Cardiac muscle cell (in vitro differentiated cells and primary cell): ENCODE results near the gene LILRB3. TPM values are rescaled to one million over a fixed set of nuclear protein-coding genes. Genes with fewer than 3 reads are reported as not detected.
"Not testable (repeated sequence)": the region's sequence is repeated elsewhere in the genome, so short reads cannot be mapped to it uniquely, and the experiment has no call there.

ENCODE experiments used
- DNase-seq, 2 donors: peaks; one replicate each; pipeline versions ENCODE4 v3.0.0 to v3.0.0-alpha.2; 2010 to 2017; ENCODE audit warnings: low read depth in 1 of 2, low spot score in 1 of 2
- H3K27ac ChIP-seq: fragments of 200-600 bp; sonication (generic); 2 replicates; pipeline ENCODE4 v1.5.1; 2016
- H3K27me3 ChIP-seq: fragments of 200-600 bp; sonication (generic); 2 replicates; pipeline ENCODE4 v1.6.0; 2016; ENCODE audit warnings: control low read depth
- H3K36me3 ChIP-seq: fragments of 200-600 bp; sonication (generic); 2 replicates; pipeline ENCODE4 v1.5.1; 2016; ENCODE audit warnings: control low read depth
- H3K4me1 ChIP-seq: fragments of 200-600 bp; sonication (generic); 2 replicates; pipeline ENCODE4 v1.8.1; 2017; ENCODE audit warnings: low read depth, mild to moderate bottlenecking, mixed run types
- H3K4me3 ChIP-seq: fragments of 200-600 bp; sonication (generic); 2 replicates; pipeline ENCODE4 v1.5.1; 2016; ENCODE audit warnings: mild to moderate bottlenecking
- H3K9me3 ChIP-seq: fragments of 200-600 bp; sonication (generic); 2 replicates; pipeline ENCODE4 v1.5.1; 2017; ENCODE audit warnings: low read depth, mild to moderate bottlenecking, control low read depth
- polyA plus RNA-seq: library from polyadenylated mRNA; unstranded; fragments of >200 nt; fragmentation: Nextera tagmentation; extraction: Ambion mirVana; gene quantifications from 2 replicates; pipeline ENCODE4 v1.2.1, GENCODE V29; 2016
- total RNA-seq: library from RNA; depleted of rRNA; stranded (reverse); fragments of >200 nt; gene quantifications from 2 replicates; pipeline ENCODE4 v1.2.3, GENCODE V29; 2016
- TF ChIP-seq, protein P1 (sequence below): IDR thresholded peaks from 2 replicates; pipeline ENCODE4 v1.5.1; 2012; ENCODE audit warnings: low read depth, mild to moderate bottlenecking, low read length

The LILRB3 gene
- total RNA-seq (0.27 and 0.49 TPM in 2 replicates), polyA plus RNA-seq (0.84 and 0.98 TPM in 2 replicates)

GRCh38 chr19:54222474-54223276, at the start of gene LILRB3:
Gene LILRB3, minus strand, starts transcription at chr19:54223007. Its CDS starts 31 bp downstream, at chr19:54222976.
- not testable (repeated sequence) for H3K4me1 ChIP-seq, H3K9me3 ChIP-seq, H3K4me3 ChIP-seq, DNase-seq, H3K36me3 ChIP-seq, H3K27me3 ChIP-seq, H3K27ac ChIP-seq

GRCh38 chr19:54272181-54272580, 49.4 kb upstream of the LILRB3 start:
- peaks cover 15% of the 10 kb centered on the region for H3K27me3 ChIP-seq
- not testable (repeated sequence) for H3K4me3 ChIP-seq, H3K27ac ChIP-seq, H3K9me3 ChIP-seq, H3K4me1 ChIP-seq, H3K36me3 ChIP-seq, DNase-seq

- H3K36me3 ChIP-seq, H3K9me3 ChIP-seq, H3K4me1 ChIP-seq, H3K27ac ChIP-seq, DNase-seq, H3K4me3 ChIP-seq: not testable (repeated sequence)
- H3K27me3 ChIP-seq, result peaks cover 15% of the 10 kb centered on the region
Observed at GRCh38 chr19:54271587-54271986, 48.8 kb upstream of the LILRB3 start.

DNA sequence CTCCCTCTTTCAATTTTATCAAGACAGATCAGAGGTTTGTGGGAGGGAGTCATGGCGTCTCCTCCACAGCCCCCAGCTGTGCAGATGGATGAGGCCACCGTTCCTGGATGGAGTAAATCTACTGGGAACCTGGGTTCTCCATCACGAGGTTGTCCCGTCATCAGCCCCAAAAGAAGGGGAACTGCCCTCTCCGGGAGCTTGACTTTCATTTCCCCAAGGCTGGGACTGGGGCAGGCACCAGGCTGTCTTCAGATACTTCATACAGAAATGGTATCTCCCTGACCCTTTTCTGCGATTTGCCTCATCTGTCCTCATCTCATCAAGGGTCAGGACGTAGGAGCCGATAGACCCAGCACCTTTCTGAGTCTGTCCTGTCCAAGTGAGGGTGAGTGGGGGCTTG, 48.3 kb upstream of the LILRB3 start:
- Histone ChIP-seq H3K9me3 (no peaks in the 10 kb centered on the region), H3K27me3 (peaks cover 15% of the 10 kb centered on the region), H3K36me3 (no peaks in the 10 kb centered on the region), H3K27ac (no peak overlapping the region), H3K4me3 (no peak overlapping the region), H3K4me1 (no peaks in the 10 kb centered on the region)
- DNase-seq, result no peak
- TF ChIP-seq, protein P1, sequence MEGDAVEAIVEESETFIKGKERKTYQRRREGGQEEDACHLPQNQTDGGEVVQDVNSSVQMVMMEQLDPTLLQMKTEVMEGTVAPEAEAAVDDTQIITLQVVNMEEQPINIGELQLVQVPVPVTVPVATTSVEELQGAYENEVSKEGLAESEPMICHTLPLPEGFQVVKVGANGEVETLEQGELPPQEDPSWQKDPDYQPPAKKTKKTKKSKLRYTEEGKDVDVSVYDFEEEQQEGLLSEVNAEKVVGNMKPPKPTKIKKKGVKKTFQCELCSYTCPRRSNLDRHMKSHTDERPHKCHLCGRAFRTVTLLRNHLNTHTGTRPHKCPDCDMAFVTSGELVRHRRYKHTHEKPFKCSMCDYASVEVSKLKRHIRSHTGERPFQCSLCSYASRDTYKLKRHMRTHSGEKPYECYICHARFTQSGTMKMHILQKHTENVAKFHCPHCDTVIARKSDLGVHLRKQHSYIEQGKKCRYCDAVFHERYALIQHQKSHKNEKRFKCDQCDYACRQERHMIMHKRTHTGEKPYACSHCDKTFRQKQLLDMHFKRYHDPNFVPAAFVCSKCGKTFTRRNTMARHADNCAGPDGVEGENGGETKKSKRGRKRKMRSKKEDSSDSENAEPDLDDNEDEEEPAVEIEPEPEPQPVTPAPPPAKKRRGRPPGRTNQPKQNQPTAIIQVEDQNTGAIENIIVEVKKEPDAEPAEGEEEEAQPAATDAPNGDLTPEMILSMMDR, result no peak

DNA sequence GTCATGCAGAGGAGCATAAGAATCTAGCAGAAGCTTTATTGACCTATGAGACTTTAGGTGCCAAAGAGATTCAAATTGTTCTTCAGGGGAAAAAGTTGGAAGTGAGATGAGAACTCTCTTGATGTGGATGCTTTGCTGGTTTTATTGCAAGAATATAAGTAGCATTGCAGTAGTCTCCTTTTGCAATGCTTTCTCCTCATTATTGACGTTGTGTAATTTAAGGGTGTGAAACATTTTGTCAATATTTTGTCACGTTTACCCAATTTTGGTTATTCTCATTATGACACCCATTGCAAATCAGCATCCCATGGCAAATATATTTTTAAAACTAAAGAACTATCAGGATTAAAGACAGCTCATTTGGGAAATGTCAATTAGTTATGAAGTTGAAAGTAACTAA, 46.1 kb upstream of the LILRB3 start:
- no peak for DNase-seq
- no peaks in the 10 kb centered on the region for H3K9me3 ChIP-seq
- H3K4me1 ChIP-seq, result no peaks in the 10 kb centered on the region
- H3K36me3 ChIP-seq, result no peaks in the 10 kb centered on the region
- TF ChIP-seq, protein P1, result no peak
- peaks cover 15% of the 10 kb centered on the region for H3K27me3 ChIP-seq
- H3K4me3 ChIP-seq, result no peak overlapping the region
- H3K27ac ChIP-seq, result no peak overlapping the region

DNA sequence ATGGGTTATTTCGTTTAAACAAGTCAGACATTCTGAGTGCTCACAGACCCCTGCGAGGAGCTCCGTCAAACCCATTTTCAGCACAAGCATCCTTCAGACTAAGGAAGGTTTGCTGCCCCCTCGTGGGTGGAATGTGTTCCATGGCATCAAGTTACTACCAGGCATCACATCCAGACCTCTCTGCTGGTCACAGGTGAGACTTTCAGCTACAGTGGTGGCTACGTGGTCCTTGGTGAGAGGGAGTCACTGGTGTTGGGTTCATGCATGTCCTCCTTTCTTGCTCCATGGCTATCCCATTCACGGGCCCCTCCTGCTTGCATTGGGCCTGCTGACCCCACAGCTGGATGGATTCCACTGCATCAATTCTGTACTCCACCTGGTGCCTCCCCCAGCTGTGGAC, 43.3 kb upstream of the LILRB3 start:
- TF ChIP-seq, protein P1, result peak; percentile 80
- H3K4me3 ChIP-seq, result no peak overlapping the region
- DNase-seq, result peak; percentile 81 to 90
- H3K27ac ChIP-seq, result no peak overlapping the region
- no peaks in the 10 kb centered on the region for H3K4me1 ChIP-seq
- H3K36me3 ChIP-seq, result no peaks in the 10 kb centered on the region
- H3K27me3 ChIP-seq, result peaks cover 8% of the 10 kb centered on the region
- no peaks in the 10 kb centered on the region for H3K9me3 ChIP-seq

DNA sequence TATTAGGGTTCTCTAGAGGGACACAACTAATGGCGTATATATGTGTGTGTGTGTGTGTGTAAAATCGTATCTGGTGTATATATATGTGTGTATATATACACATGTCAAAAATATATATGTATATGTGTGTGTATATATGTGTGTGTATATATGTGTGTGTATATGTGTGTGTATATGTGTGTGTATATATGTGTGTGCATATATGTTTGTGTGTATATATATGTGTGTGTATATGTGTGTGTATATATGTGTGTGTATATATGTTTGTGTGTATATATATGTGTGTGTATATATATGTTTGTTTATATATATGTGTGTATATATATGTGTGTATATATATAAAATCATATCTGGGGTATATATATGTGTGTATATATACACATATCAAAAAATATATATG, 39.7 kb upstream of the LILRB3 start:
- H3K4me3 ChIP-seq, result no peak overlapping the region
- no peaks in the 10 kb centered on the region for H3K36me3 ChIP-seq
- H3K27me3 ChIP-seq, result peaks cover 4% of the 10 kb centered on the region
- no peak for DNase-seq
- H3K27ac ChIP-seq, result no peak overlapping the region
- TF ChIP-seq, protein P1, result no peak
- no peaks in the 10 kb centered on the region for H3K9me3 ChIP-seq
- H3K4me1 ChIP-seq, result no peaks in the 10 kb centered on the region
